ENCODE measurements around the gene PFAS.

PFAS gene

GRCh38 chr17:8310601-8311123, 61.6 kb downstream of the PFAS start:
- DNase-seq (ENCODE audit: low read depth), result no peak

GRCh38 chr17:8311131-8311790, 62.2 kb downstream of the PFAS start:
- no peak for DNase-seq (ENCODE audit: low read depth)

GRCh38 chr17:8312251-8312650, 63.2 kb downstream of the PFAS start:
- no peak for DNase-seq (ENCODE audit: low read depth)

GRCh38 chr17:8312726-8313600, 63.9 kb downstream of the PFAS start:
- no peak for DNase-seq (ENCODE audit: low read depth)

GRCh38 chr17:8314797-8315763, 66.0 kb downstream of the PFAS start:
- DNase-seq (ENCODE audit: low read depth), result no peak

GRCh38 chr17:8315764-8316217, 66.7 kb downstream of the PFAS start:
- no peak for DNase-seq (ENCODE audit: low read depth)

GRCh38 chr17:8318010-8318935, 69.2 kb downstream of the PFAS start:
- DNase-seq (ENCODE audit: low read depth), result no peak
